Breast epithelium (tissue), 3 donors: ENCODE results near the gene GIPC2.
A peak's percentile ranks its signal among the peaks of the same experiment; 100 is the strongest.

Source experiments
- POLR2A ChIP-seq: fragments of 450-650 bp; IDR thresholded peaks from one replicate; pipeline ENCODE4 v1.6.1; 2016; ENCODE audit warnings: antibody characterized with exemption, mild to moderate bottlenecking, moderate library complexity
- POLR2AphosphoS5 ChIP-seq, 3 donors: sonication (generic); formaldehyde crosslinking; IDR thresholded peaks; one replicate each; pipeline ENCODE4 v1.6.1; 2017; ENCODE audit warnings: antibody characterized with exemption in 3 of 3
- TF ChIP-seq, protein P1 (sequence below), 3 donors: fragments of 450-650 bp; IDR thresholded peaks; one replicate each; pipeline ENCODE4 v1.5.1; 2016 to 2017; ENCODE audit warnings: antibody characterized with exemption in 3 of 3, mild to moderate bottlenecking in 3 of 3, moderate library complexity in 3 of 3

DNA sequence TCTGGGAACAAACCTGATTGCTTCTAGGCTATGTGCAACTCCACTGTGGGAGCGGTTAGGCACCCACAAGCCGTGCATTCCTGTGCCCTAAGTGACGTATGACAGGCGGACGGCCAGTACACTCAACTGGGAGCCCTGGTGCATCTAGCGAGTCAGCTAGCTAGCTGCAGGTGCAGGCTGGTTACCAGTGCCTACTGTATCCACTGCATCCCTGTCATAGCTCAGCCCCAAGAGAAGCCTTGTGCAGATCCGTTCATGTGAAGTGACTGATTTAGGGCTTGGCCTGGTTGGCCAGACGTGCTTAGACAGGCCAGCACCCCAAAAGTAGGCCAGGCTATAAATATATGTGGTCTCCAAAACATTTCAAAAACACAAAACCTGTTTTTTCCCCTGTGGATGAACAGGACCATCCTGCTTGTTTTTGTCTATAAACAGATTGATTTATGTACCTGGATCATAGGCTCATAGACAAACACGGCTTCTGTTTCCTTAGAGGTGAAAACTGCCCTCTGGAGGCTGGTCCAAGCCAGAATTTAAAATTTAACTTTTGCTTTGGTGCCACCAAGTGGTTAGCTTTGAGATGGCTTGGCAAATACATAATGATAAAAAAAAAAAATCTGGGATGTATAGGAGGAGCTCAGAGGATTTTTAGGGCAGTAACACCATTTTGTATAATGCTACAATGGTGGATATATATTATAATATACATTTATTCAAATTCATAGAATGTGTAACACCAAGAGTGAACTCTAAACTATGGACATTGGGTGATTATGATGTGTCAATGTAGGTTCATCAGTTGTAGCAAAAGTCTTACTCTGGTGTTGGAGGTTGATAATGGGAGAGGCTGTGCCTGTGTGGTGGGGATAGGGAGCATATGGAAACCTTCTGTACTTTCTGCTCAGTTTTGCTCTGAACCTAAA is 68.5 kb downstream of the GIPC2 start:
- TF ChIP-seq, protein P1, sequence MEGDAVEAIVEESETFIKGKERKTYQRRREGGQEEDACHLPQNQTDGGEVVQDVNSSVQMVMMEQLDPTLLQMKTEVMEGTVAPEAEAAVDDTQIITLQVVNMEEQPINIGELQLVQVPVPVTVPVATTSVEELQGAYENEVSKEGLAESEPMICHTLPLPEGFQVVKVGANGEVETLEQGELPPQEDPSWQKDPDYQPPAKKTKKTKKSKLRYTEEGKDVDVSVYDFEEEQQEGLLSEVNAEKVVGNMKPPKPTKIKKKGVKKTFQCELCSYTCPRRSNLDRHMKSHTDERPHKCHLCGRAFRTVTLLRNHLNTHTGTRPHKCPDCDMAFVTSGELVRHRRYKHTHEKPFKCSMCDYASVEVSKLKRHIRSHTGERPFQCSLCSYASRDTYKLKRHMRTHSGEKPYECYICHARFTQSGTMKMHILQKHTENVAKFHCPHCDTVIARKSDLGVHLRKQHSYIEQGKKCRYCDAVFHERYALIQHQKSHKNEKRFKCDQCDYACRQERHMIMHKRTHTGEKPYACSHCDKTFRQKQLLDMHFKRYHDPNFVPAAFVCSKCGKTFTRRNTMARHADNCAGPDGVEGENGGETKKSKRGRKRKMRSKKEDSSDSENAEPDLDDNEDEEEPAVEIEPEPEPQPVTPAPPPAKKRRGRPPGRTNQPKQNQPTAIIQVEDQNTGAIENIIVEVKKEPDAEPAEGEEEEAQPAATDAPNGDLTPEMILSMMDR (IDR thresholded peaks at IDR 0.05), result peak in 2 of 3 donors; percentile 79 to 87
- no peak for TF ChIP-seq POLR2A
- TF ChIP-seq POLR2AphosphoS5 (IDR thresholded peaks at IDR 0.05), result peak in 1 of 3 donors; percentile 14
